SU-DHL-6 (cell line): Measurements from ENCODE around the gene AOC2.

Source experiments
- H2AFZ ChIP-seq: fragments of 200-600 bp; sonication (generic); 2 replicates; pipeline ENCODE4 v1.6.1; 2014; ENCODE audit warnings: low read depth, mild to moderate bottlenecking, moderate library complexity, mixed read lengths, antibody characterized with exemption, low read length; ENCODE audit not compliant: severe bottlenecking
- H3F3A ChIP-seq: fragments of 200-600 bp; shearing (Covaris generic); 2 replicates; pipeline ENCODE4 v1.6.0; 2016; ENCODE audit warnings: antibody characterized with exemption, mild to moderate bottlenecking; ENCODE audit not compliant: insufficient read depth
- H3K27ac ChIP-seq: fragments of 200-600 bp; sonication (generic); 2 replicates; pipeline ENCODE4 v1.5.1; 2016; ENCODE audit warnings: low read depth, mild to moderate bottlenecking, low read length, moderate library complexity, mixed read lengths
- H3K27me3 ChIP-seq: fragments of 200-600 bp; sonication (generic), shearing (Covaris generic); 2 replicates; pipeline ENCODE4 v1.6.0; 2014; ENCODE audit warnings: mild to moderate bottlenecking, low read length
- H3K36me3 ChIP-seq: fragments of 200-600 bp; sonication (generic); 2 replicates; pipeline ENCODE4 v1.6.1; 2014; ENCODE audit warnings: mild to moderate bottlenecking, low read length, mixed read lengths
- H3K4me2 ChIP-seq: fragments of 300-600, 200-600 bp; shearing (Covaris generic), sonication (generic); 2 replicates; pipeline ENCODE4 v1.6.0; 2014; ENCODE audit warnings: low read length, low read depth, mild to moderate bottlenecking; ENCODE audit not compliant: poor library complexity, severe bottlenecking
- H3K4me3 ChIP-seq: fragments of 200-600 bp; sonication (generic); 2 replicates; pipeline ENCODE4 v1.5.1; 2014; ENCODE audit warnings: antibody characterized with exemption, low read length, mild to moderate bottlenecking, mixed read lengths; ENCODE audit not compliant: insufficient read depth, poor library complexity, severe bottlenecking
- H3K79me2 ChIP-seq: fragments of 200-600 bp; sonication (generic); 2 replicates; pipeline ENCODE4 v1.6.1; 2014; ENCODE audit warnings: mild to moderate bottlenecking, low read length, moderate library complexity; ENCODE audit not compliant: insufficient read depth
- H3K9ac ChIP-seq: fragments of 200-600 bp; sonication (generic); 2 replicates; pipeline ENCODE4 v1.7.0; 2014; ENCODE audit warnings: mild to moderate bottlenecking, low read length
- H3K9me2 ChIP-seq: fragments of 200-600 bp; sonication (generic); replicated peaks from 2 replicates; pipeline ENCODE4 v1.6.1; 2014; ENCODE audit warnings: low read length; ENCODE audit not compliant: insufficient read depth
- H3K9me3 ChIP-seq: fragments of 200-600 bp; sonication (generic); 2 replicates; pipeline ENCODE4 v1.6.1; 2014; ENCODE audit warnings: low read length, mixed read lengths; ENCODE audit not compliant: insufficient read depth
- H4K20me1 ChIP-seq: fragments of 200-600 bp; sonication (generic); 2 replicates; pipeline ENCODE4 v1.6.1; 2014; ENCODE audit warnings: low read depth, mild to moderate bottlenecking, antibody characterized with exemption, low read length, moderate library complexity, mixed read lengths
- EZH2phosphoT487 ChIP-seq: fragments of 200-600 bp; sonication (generic), shearing (Covaris generic); conservative IDR thresholded peaks from 2 replicates; pipeline ENCODE4 v1.6.1; 2018; ENCODE audit warnings: mild to moderate bottlenecking, antibody characterized with exemption, low read length, moderate library complexity, mixed read lengths
- TF ChIP-seq, protein P1 (sequence below): fragments of 200-600 bp; sonication (generic); IDR thresholded peaks from one replicate; pipeline ENCODE4 v1.5.1; 2017; ENCODE audit warnings: antibody characterized with exemption, mild to moderate bottlenecking, low read length, moderate library complexity; ENCODE audit not compliant: insufficient read depth, poor library complexity, severe bottlenecking

The AOC2 gene

DNA sequence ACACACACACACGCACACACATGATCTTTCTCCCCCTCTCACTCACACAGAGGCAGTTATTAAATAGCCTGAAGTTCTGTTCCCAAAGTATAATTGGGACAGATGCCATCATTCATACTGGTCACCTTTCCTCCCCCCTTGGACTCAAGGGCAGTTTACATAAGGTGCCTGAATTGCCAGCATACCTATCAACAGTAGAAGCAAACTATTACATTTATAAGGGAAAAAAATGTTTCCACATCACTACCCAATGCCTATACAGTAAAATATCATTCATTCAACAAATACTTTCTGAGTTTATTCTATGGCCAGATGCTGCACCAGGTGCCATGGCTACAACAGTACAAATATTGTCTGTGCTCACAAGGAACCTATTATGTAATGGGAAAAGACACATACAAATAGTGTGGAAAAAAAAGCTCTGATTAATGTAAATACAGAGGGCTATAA is 39.4 kb upstream of the AOC2 start:
- no peaks in the 10 kb centered on the region for H3K9me3 ChIP-seq

DNA sequence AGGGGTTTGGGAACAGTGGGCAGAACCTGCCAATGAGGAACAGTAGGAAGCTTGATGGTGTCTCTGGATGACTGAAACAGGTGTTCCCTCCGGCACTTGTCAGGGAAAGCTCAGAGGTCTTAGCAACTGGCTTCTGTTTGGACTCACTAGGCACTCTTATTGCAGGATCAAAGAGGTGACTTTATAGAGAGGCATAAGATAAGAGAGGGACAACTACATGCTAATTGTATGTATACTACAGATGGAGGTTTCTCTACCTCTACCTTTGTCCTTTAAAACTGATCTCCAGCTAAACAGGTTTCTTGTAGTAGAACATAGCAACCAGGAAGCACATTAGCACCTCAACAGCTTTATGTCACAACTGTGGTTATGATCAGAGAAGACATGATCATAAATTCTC is 38.1 kb upstream of the AOC2 start:
- Histone ChIP-seq H3K4me3 (no peak overlapping the region), H3K36me3 (peaks cover 3% of the 10 kb centered on the region; the same call in 1 of the 2 replicates), H3F3A (0 out of 2 replicates have a peak, but pooled peaks cover 6% of the 10 kb centered on the region), H3K9me3 (no peaks in the 10 kb centered on the region), H3K9me2 (no peaks in the 10 kb centered on the region), H3K27me3 (no peaks in the 10 kb centered on the region), H2AFZ (no peak overlapping the region), H3K9ac (no peak overlapping the region), H3K79me2 (no peaks in the 10 kb centered on the region), H4K20me1 (no peaks in the 10 kb centered on the region), H3K27ac (no peak overlapping the region), H3K4me2 (no peak overlapping the region)
- TF ChIP-seq EZH2phosphoT487: no peak
- TF ChIP-seq, protein P1, sequence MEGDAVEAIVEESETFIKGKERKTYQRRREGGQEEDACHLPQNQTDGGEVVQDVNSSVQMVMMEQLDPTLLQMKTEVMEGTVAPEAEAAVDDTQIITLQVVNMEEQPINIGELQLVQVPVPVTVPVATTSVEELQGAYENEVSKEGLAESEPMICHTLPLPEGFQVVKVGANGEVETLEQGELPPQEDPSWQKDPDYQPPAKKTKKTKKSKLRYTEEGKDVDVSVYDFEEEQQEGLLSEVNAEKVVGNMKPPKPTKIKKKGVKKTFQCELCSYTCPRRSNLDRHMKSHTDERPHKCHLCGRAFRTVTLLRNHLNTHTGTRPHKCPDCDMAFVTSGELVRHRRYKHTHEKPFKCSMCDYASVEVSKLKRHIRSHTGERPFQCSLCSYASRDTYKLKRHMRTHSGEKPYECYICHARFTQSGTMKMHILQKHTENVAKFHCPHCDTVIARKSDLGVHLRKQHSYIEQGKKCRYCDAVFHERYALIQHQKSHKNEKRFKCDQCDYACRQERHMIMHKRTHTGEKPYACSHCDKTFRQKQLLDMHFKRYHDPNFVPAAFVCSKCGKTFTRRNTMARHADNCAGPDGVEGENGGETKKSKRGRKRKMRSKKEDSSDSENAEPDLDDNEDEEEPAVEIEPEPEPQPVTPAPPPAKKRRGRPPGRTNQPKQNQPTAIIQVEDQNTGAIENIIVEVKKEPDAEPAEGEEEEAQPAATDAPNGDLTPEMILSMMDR: no peak

More for the DNA sequence above, 39.4 kb upstream of the AOC2 start:
- no peaks in the 10 kb centered on the region for H3K9me2 ChIP-seq
- H3F3A ChIP-seq: 0 out of 2 replicates have a peak, but pooled peaks cover 1% of the 10 kb centered on the region
- H3K79me2 ChIP-seq: no peaks in the 10 kb centered on the region
- TF ChIP-seq, protein P1: no peak
- no peak for TF ChIP-seq EZH2phosphoT487
- H3K4me3 ChIP-seq: no peak overlapping the region
- H3K4me2 ChIP-seq: no peak overlapping the region
- no peak overlapping the region for H3K27ac ChIP-seq
- H3K36me3 ChIP-seq: no peaks in the 10 kb centered on the region
- no peaks in the 10 kb centered on the region for H3K27me3 ChIP-seq
- H3K9ac ChIP-seq: no peak overlapping the region
- no peaks in the 10 kb centered on the region for H4K20me1 ChIP-seq
- no peak overlapping the region for H2AFZ ChIP-seq

DNA sequence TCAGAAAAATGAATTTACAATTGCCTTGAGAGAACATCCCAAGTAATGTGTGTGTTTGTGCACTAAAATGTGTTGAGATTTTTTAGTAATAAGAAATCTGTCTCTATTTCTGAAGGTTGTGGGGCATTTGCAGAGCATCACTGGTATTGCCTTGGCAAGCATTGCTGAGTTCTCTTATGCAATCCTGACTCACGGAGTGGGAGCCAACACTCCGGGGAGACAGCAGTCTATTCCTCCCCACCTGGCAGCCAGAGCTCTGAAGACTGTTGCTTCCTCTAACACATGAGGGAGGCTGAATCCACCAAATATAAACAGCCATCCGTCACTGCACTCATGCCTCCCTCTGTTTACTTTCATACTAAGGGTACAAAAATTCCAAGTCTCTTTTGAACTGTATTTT is 35.1 kb upstream of the AOC2 start:
- Histone ChIP-seq H3K9me3 (no peaks in the 10 kb centered on the region), H3K4me2 (no peak overlapping the region)

More for the DNA sequence above, 35.1 kb upstream of the AOC2 start:
- peaks cover 8% of the 10 kb centered on the region; the same call in 1 of the 2 replicates for H3K36me3 ChIP-seq
- H3K79me2 ChIP-seq: no peaks in the 10 kb centered on the region
- no peaks in the 10 kb centered on the region for H4K20me1 ChIP-seq
- no peaks in the 10 kb centered on the region for H3K9me2 ChIP-seq
- no peak overlapping the region for H3K27ac ChIP-seq
- TF ChIP-seq, protein P1: no peak
- no peak for TF ChIP-seq EZH2phosphoT487
- 0 out of 2 replicates have a peak, but pooled peaks cover 6% of the 10 kb centered on the region for H3F3A ChIP-seq
- no peak overlapping the region for H2AFZ ChIP-seq
- no peak overlapping the region for H3K4me3 ChIP-seq
- no peaks in the 10 kb centered on the region for H3K27me3 ChIP-seq
- no peak overlapping the region for H3K9ac ChIP-seq
